ENCODE results near the gene LRWD1. TPM values are rescaled to one million over a fixed set of nuclear protein-coding genes. Genes with fewer than 3 reads are reported as not detected.

LRWD1 gene
- total RNA-seq, 4 donors from 2014 or later, result 22.6 to 79.2 (median 23.8) TPM

DNA sequence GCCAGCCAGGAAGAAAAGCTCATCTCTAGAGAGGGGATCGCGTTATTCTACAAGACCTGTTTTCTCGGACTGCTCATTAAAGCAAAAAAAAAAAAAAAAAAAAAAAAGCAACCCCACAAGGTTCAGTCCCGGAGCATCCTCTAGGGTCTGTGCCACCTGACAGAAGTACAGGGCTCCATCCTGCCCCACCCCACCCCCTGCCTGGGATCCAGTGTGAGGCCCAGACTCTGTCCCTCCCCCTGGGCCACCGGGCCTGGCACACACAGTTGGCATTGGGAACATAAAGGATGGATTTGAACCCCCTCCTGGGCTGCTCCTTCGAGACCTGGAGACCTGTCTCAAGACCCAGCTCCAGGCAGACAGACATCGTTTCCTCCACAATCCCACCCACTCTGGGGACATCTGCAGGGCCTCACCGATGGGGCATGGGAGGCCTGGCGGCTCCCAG, 30.7 kb upstream of the LRWD1 start:
- Histone ChIP-seq H3K9me3 (no peaks in the 10 kb centered on the region), H3K4me1 (peaks cover 0 to 26% (median 24%) of the 10 kb centered on the region in 4 donors), H3K36me3 (no peaks in the 10 kb centered on the region), H3K27ac (peak overlapping the region; percentile 70 to 98 (median 94)), H3K4me3 (peak overlapping the region; percentile 73 to 92 (median 84)), H3K27me3 (no peaks in the 10 kb centered on the region)
- peak in 1 of 3 donors; percentile 67 for DNase-seq
- TF ChIP-seq, protein P1, sequence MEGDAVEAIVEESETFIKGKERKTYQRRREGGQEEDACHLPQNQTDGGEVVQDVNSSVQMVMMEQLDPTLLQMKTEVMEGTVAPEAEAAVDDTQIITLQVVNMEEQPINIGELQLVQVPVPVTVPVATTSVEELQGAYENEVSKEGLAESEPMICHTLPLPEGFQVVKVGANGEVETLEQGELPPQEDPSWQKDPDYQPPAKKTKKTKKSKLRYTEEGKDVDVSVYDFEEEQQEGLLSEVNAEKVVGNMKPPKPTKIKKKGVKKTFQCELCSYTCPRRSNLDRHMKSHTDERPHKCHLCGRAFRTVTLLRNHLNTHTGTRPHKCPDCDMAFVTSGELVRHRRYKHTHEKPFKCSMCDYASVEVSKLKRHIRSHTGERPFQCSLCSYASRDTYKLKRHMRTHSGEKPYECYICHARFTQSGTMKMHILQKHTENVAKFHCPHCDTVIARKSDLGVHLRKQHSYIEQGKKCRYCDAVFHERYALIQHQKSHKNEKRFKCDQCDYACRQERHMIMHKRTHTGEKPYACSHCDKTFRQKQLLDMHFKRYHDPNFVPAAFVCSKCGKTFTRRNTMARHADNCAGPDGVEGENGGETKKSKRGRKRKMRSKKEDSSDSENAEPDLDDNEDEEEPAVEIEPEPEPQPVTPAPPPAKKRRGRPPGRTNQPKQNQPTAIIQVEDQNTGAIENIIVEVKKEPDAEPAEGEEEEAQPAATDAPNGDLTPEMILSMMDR (IDR thresholded peaks at IDR 0.05), result no peak
- TF ChIP-seq POLR2A (IDR thresholded peaks at IDR 0.05), result no peak

DNA sequence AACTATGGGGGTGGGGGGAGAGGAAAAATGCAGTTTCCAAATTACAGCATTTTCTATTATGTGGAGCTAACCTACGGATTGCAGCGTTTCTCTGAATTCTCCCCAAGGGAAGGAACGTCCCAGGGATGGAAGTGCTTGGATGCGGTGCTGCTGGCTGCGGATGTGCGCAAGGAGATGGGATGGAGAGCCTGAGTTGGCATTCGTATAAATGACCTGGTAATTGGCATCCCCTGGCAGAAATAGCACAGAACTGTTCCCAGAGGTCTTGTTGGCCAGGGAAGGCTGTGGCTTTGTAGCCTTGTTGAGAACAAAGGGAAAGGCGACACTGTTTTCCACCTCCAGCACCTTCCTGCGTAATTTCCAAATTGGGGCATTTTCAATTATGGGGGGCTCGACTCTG, 28.7 kb upstream of the LRWD1 start:
- H3K27me3 ChIP-seq, result no peaks in the 10 kb centered on the region
- peaks cover 0 to 28% (median 20%) of the 10 kb centered on the region in 4 donors for H3K4me1 ChIP-seq
- TF ChIP-seq POLR2A (IDR thresholded peaks at IDR 0.05), result no peak
- TF ChIP-seq, protein P1 (IDR thresholded peaks at IDR 0.05), result no peak

DNA sequence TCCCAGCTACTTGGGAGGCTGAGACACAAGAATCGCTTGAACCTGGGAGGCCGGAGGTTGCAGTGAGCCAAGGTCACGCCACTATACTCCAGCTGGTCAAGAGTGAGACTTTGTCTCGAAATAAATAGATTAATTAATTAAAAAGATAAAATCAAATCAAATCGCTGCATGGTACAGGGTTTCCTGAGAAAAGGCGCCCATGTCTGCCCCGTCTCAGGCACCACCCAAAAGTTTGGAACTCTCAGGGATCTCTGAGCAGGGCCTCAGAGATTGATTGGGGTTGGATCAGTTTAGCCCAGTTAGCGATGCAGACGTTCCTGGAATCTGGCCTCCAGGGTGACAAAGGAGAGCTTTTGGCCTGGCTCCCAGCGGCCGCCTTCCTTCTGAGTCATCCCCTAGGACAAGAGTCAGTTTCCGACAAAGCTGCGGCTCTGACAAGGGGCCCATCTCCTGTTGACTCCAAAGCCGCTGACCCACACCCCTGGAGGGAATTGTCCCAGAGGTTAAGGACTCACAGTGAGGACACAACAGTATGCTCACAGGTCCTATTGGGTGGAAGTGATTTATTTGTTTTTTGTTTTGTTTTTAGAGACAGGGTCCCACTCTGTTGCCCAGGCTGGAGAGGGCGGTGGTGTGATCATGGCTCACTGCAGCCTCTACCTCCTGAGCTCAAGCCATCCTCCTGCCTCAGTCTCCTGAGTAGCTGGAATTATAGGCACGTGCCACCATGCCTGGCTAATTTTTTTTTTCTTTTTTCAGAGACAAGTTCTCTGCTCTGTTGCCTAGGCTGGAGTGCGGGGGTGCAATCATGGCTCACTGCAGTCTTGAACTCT, 24.6 kb upstream of the LRWD1 start:
- TF ChIP-seq POLR2A (IDR thresholded peaks at IDR 0.05), result no peak
- TF ChIP-seq, protein P1 (IDR thresholded peaks at IDR 0.05), result no peak
- H3K27ac ChIP-seq, result peak overlapping the region in 2 of 4 donors; percentile 45 to 84
- DNase-seq, result peak in 2 of 3 donors; percentile 64 to 81
- no peaks in the 10 kb centered on the region for H3K9me3 ChIP-seq
- no peak overlapping the region for H3K4me3 ChIP-seq
- no peaks in the 10 kb centered on the region for H3K27me3 ChIP-seq
- peaks cover 0 to 15% (median 4%) of the 10 kb centered on the region in 4 donors for H3K4me1 ChIP-seq
- no peaks in the 10 kb centered on the region for H3K36me3 ChIP-seq

More for the DNA sequence above, 28.7 kb upstream of the LRWD1 start:
- H3K36me3 ChIP-seq, result no peaks in the 10 kb centered on the region
- peak overlapping the region in 1 of 4 donors; percentile 98 for H3K27ac ChIP-seq
- H3K9me3 ChIP-seq, result no peaks in the 10 kb centered on the region
- H3K4me3 ChIP-seq, result no peak overlapping the region
- DNase-seq, result no peak

DNA sequence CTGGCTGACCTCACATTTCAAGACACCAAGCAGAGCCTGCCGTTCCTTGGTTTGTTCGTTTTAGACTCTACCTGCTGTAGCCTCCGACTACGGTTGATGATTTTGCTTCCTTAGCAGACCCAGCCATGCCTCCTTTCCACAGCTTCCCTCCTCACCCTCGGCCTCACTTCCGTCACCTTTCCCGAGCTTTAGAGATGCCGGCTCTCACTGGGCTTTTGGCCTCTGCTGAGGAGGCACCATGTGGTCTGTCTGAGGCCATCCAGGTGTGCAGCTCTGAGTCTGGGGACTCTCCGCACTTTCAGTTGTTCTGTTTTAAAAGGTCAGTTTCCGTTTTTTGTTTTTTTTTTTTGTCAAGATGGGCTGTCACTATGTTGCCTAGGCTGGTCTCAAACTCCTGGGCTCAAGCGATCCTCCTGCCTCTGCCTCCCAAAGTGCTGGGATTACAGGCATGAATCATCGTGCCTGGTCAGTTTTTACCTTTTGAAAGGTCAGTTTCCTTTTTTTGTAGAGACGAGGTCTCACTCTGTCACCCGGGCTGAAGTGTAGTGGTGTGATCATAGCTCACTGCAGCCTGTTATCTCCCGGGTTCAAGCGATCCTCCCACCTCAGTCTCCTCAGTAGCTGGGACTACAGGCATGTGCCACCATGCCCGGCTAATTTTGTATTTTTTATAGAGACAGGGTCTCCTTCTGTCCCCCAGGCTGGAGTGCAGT, 19.7 kb upstream of the LRWD1 start:
- Histone ChIP-seq H3K27ac (peak overlapping the region in 2 of 4 donors; percentile 50 to 84), H3K4me3 (peak overlapping the region in 1 of 4 donors; percentile 20), H3K36me3 (peaks cover 0 to 15% (median 0%) of the 10 kb centered on the region in 3 donors), H3K9me3 (no peaks in the 10 kb centered on the region), H3K4me1 (peaks cover 0 to 22% (median 4%) of the 10 kb centered on the region in 4 donors), H3K27me3 (no peaks in the 10 kb centered on the region)
- no peak for TF ChIP-seq POLR2A (IDR thresholded peaks at IDR 0.05)
- TF ChIP-seq, protein P1 (IDR thresholded peaks at IDR 0.05), result no peak
- DNase-seq, result peak in 2 of 3 donors; percentile 67 to 76

DNA sequence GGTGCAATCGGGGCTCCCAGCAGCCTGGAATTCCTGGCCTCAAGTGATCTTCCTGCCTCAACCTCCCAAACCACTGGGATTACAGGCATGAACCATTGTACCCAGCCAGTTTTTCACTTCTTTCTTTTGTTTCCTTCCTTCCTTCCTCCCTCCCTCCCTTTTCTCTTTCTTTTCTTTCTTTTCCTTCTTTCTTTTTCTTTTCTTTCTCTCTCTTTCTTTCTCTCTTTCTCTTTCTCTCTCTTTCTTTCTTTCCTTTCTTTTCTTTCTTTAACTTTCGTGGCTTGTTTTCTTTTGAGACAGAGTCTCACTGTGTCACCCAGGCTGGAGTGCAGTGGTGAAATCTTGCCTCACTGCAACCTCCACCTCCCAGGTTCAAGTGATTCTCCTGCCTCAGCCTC, 19.1 kb upstream of the LRWD1 start:
- Histone ChIP-seq H3K36me3 (peaks cover 0 to 15% (median 0%) of the 10 kb centered on the region in 3 donors), H3K4me3 (no peak overlapping the region), H3K9me3 (no peaks in the 10 kb centered on the region), H3K4me1 (peaks cover 0 to 20% (median 4%) of the 10 kb centered on the region in 4 donors), H3K27ac (peak overlapping the region in 2 of 4 donors; percentile 50 to 84), H3K27me3 (no peaks in the 10 kb centered on the region)
- no peak for DNase-seq
- TF ChIP-seq, protein P1 (IDR thresholded peaks at IDR 0.05), result no peak
- TF ChIP-seq POLR2A (IDR thresholded peaks at IDR 0.05), result no peak

All from Peyer's patch (tissue), 4 donors.